ENCODE measurements around the gene UBAP2.
"Not testable (repeated sequence)": the region's sequence is repeated elsewhere in the genome, so short reads cannot be mapped to it uniquely, and the experiment has no call there.

The UBAP2 gene

DNA sequence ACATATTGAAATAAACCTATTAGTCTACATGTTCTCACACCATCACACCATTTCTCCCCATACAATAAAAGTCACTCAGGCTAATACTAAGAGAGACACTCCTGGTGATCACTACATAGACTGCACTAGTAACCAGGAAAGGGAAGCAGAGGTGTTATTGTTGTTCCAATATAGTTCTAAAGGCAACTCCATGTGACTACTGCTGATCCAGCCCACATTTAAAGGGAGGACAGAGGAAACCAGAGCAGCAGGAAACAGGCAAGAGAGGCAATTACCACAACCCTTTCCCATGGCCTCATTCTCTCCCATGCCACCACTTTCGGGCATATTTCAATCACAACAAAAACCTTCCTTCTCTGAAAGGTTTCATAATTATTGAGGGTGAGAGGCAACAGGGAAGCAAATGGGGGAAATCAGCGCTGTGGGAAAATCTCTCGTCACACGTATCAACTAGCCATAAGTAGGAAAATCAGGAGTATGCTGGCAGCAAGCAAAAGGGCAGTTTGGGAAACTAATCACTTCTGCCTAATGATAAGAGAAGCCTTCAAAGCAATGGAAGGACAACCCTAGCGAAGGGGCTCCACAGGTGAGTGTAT lies 1.8 kb downstream of the UBAP2 start:
- DNase-seq = no peak

DNA sequence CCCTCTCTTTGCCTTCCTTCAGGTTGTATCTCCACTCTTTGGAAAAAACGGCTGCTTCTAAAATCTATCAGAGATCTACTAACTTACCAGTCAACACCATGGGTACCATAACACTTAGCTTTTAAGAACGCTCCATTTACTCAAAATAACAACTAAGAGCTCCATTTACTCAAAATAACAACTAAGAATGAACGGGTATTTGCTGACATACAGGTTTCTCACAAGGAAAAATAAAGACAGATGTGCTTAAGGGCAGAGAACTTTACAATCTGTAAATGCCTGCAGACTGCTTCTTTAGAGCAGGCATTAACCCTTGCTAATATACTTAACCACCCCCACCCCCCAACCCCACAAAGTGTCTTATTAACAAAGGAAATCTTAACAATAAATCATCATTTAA lies 2.8 kb downstream of the UBAP2 start:
- DNase-seq = no peak

GRCh38 chr9:34042074-34042473 lies 6.6 kb downstream of the UBAP2 start:
- not testable (repeated sequence) for DNase-seq

GRCh38 chr9:34038851-34039250 lies 9.8 kb downstream of the UBAP2 start:
- DNase-seq = not testable (repeated sequence)

DNA sequence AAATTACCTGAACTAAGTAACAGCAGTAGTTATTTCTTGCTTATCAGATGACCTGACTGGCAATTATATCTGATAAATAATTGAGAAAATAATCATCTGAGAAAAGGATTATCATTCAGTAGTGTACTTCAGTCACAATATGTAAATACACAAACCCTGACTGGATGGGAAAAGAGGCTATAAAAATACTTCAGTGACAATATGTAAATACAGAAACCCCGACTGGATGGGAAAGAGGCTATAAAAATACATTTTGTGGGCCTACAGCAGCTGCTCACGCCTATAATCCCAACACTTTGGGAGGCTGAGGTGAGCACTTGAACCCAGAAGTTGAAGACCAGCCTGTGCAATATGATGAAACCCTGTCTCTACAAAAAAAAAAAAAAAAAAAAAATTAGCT lies 11.1 kb downstream of the UBAP2 start:
- no peak for DNase-seq

GRCh38 chr9:34036625-34037024 lies 12.1 kb downstream of the UBAP2 start:
- no peak for DNase-seq

DNA sequence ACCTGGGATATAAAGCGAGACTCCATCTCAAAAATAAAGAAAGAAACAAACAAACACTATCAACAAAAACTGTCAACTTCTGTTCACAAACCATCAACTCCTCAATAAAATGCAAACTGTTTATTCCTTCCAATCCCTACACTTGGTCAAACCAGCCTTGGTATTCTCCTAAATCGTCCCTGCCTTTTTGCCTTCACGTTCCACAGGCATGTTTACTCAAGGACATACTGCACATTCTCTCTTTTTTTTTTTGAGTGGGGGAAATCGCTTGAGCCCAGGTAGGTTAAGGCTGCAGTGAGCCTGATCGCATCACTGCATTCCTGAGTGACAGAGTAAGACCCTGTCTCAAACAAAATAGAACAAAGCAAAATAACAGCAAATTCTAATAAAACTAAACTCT lies 13.0 kb downstream of the UBAP2 start:
- DNase-seq = no peak

- DNase-seq = no peak
Observed at GRCh38 chr9:34034698-34035065, 14.0 kb downstream of the UBAP2 start.

- DNase-seq = no peak
Observed at GRCh38 chr9:34032631-34033030, 16.1 kb downstream of the UBAP2 start.

- no peak for DNase-seq
Observed at GRCh38 chr9:34027845-34028574, 20.7 kb downstream of the UBAP2 start.

DNA sequence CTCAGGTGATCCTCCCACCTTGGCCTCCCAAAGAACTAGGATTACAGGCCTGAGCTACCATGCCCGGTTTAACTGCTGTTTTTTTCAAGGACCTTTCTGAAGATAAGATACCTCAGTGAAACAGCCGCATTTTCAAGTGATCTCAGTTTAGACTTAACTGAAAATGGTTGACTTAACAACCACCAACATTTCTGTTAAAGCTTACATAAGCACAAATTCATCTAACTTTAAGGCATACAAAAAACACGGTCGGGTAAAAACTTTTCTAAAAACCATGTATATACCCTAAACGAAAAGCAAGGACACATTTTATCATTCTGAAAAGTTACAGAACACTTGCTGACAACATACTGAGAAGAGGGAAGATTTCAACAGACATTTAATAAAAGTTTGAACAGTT lies 22.9 kb downstream of the UBAP2 start:
- DNase-seq = no peak

DNA sequence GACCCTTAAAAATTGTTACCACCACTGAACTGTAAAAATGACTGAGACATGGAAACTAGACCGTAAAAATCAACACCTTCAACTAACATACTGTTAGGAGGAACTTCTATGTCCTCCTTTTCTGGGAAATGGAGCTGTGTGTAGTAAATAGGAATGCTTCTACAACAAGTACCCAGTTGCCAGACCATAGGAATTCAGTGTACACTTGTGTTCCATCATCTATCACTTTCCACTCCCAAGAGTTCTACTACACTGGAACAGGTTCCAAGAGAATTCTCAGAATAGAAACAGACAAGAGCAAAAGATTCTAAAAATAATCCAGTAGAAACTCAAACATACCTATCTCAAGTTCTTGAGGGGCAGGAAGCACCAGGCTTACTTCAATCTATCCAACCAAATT lies 23.6 kb downstream of the UBAP2 start:
- no peak for DNase-seq

- not testable (repeated sequence) for DNase-seq
Observed at GRCh38 chr9:34024476-34024875, 24.2 kb downstream of the UBAP2 start.

DNA sequence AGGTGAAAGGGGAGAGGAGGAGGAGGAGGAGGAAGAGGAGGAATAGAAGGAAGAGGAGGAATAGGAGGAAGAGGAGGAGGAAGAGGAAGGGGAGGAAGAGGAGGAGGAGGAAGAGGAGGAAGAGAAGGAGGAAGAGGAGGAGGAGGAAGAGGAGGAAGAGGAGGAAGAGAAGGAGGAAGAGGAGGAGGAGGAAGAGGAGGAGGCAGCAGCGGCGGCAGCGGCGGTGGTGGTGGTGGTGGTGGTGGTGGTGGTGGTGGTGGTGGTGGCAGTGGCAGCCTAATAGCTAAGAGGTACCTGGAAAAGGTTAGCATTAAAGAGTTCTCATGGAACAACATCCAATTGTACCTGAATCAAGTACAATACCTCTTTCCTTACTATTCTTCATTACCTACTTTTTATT lies 32.5 kb downstream of the UBAP2 start:
- no peak for DNase-seq

GRCh38 chr9:34010979-34011378 lies 37.7 kb downstream of the UBAP2 start:
- no peak for DNase-seq

- DNase-seq = no peak
Observed at GRCh38 chr9:34001951-34002350, 46.7 kb downstream of the UBAP2 start.

GRCh38 chr9:34001298-34001697 lies 47.4 kb downstream of the UBAP2 start:
- no peak for DNase-seq

- no peak for DNase-seq
Observed at GRCh38 chr9:33995449-33995848, 53.2 kb downstream of the UBAP2 start.

DNA sequence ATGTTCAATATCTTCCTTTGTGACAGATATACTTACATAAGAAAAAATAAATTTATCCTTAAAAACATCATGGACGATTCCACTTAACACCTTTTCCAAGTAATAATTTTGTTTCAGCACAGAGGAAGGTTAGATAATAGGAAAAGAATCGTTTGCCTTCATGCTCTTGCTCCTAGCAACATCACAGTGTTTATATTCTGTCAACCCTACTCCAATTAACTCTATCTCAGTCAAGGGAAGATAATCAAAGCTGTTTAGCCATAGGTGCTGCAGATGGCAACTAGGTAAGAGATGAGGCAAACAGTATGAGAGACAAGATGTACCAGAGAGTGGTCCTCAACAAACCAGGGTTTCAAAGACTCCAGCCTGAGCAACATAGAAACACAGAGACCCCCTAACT lies 55.6 kb downstream of the UBAP2 start:
- no peak for DNase-seq

GRCh38 chr9:33992632-33993031 lies 56.1 kb downstream of the UBAP2 start:
- no peak for DNase-seq

GRCh38 chr9:33988219-33988890 lies 60.3 kb downstream of the UBAP2 start:
- DNase-seq = peak; percentile 8 to 29

- no peak for DNase-seq
Observed at GRCh38 chr9:33976414-33976813, 72.3 kb downstream of the UBAP2 start.

DNA sequence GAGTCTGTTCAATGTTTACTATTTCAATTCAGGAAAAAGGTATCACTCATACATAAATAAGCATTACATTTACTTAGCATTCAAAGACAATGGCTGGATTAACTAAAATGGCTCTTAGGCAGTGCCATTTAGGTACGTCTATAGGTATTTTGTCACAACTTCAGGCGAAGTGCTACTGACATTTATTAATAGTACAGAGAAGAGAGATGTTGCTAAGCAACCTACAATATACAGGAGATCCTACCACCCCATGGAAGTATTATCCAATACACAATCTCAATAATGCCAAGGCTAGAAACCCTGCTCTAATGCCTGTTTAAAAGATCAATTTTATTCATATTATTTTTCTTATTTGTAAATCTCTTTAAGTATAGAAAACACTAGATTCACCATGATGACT lies 76.0 kb downstream of the UBAP2 start:
- DNase-seq = no peak

- no peak for DNase-seq
Observed at GRCh38 chr9:33964086-33964768, 84.5 kb downstream of the UBAP2 start.

Data from stimulated activated CD4-positive, alpha-beta T cell treated with anti-CD3 and anti-CD28 coated beads, Interleukin-4, amount 100 ng/mL, for 4 hours (primary cell).